Measurements from ENCODE around the gene CNP.

GRCh38 chr17:41928693-41929251, 37.8 kb upstream of the CNP start:
- no peak for TF ChIP-seq CTCF (IDR thresholded peaks at IDR 0.05)
- TF ChIP-seq, protein P1, sequence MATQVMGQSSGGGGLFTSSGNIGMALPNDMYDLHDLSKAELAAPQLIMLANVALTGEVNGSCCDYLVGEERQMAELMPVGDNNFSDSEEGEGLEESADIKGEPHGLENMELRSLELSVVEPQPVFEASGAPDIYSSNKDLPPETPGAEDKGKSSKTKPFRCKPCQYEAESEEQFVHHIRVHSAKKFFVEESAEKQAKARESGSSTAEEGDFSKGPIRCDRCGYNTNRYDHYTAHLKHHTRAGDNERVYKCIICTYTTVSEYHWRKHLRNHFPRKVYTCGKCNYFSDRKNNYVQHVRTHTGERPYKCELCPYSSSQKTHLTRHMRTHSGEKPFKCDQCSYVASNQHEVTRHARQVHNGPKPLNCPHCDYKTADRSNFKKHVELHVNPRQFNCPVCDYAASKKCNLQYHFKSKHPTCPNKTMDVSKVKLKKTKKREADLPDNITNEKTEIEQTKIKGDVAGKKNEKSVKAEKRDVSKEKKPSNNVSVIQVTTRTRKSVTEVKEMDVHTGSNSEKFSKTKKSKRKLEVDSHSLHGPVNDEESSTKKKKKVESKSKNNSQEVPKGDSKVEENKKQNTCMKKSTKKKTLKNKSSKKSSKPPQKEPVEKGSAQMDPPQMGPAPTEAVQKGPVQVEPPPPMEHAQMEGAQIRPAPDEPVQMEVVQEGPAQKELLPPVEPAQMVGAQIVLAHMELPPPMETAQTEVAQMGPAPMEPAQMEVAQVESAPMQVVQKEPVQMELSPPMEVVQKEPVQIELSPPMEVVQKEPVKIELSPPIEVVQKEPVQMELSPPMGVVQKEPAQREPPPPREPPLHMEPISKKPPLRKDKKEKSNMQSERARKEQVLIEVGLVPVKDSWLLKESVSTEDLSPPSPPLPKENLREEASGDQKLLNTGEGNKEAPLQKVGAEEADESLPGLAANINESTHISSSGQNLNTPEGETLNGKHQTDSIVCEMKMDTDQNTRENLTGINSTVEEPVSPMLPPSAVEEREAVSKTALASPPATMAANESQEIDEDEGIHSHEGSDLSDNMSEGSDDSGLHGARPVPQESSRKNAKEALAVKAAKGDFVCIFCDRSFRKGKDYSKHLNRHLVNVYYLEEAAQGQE (IDR thresholded peaks at IDR 0.05; ENCODE audit: insufficient read depth in 1 of 2, low read depth in 2 of 2, low read length in 1 of 2): no peak
- TF ChIP-seq POLR2AphosphoS5 (IDR thresholded peaks at IDR 0.05; ENCODE audit: low read depth, low read length): no peak
- no peak for TF ChIP-seq SIN3A (IDR thresholded peaks at IDR 0.05; ENCODE audit: borderline replicate concordance, insufficient read depth, low read depth, low read length)

All from Panc1 (cell line).